ENCODE measurements around the gene LRP1B. TPM values are rescaled to one million over a fixed set of nuclear protein-coding genes. Genes with fewer than 3 reads are reported as not detected.
"Not testable (repeated sequence)": the region's sequence is repeated elsewhere in the genome, so short reads cannot be mapped to it uniquely, and the experiment has no call there.

The LRP1B gene
- total RNA-seq, 1 donor from 2014 or later = 0.25 TPM

- Mint-ChIP-seq H3K9me3 (ENCODE audit: low read depth) (no peaks in the 10 kb centered on the region), H3K4me1 (ENCODE audit: low read depth) (peaks cover 3% of the 10 kb centered on the region), H3K27me3 (ENCODE audit: low read depth) (no peaks in the 10 kb centered on the region), H3K27ac (ENCODE audit: unreplicated experiment) (no peak overlapping the region), H3K36me3 (ENCODE audit: low read depth) (no peaks in the 10 kb centered on the region), H3K4me3 (ENCODE audit: unreplicated experiment) (no peak overlapping the region)
- DNase-seq (ENCODE audit: low spot score) = no peak
- no peak for TF ChIP-seq CTCF (IDR thresholded peaks at IDR 0.05)
These were observed 1579.5 kb downstream of the LRP1B start for GRCh38 chr2:140551287-140551686.

GRCh38 chr2:140550821-140551220, 1580.0 kb downstream of the LRP1B start:
- H3K27me3 Mint-ChIP-seq (ENCODE audit: low read depth) = no peaks in the 10 kb centered on the region
- no peaks in the 10 kb centered on the region for H3K9me3 Mint-ChIP-seq (ENCODE audit: low read depth)
- H3K36me3 Mint-ChIP-seq (ENCODE audit: low read depth) = no peaks in the 10 kb centered on the region
- H3K4me1 Mint-ChIP-seq (ENCODE audit: low read depth) = peaks cover 3% of the 10 kb centered on the region
- no peak overlapping the region for H3K4me3 Mint-ChIP-seq (ENCODE audit: unreplicated experiment)
- H3K27ac Mint-ChIP-seq (ENCODE audit: unreplicated experiment) = no peak overlapping the region
- no peak for DNase-seq (ENCODE audit: low spot score)
- TF ChIP-seq CTCF (IDR thresholded peaks at IDR 0.05) = no peak

- DNase-seq (ENCODE audit: low spot score); H3K36me3 Mint-ChIP-seq (ENCODE audit: low read depth); H3K27ac Mint-ChIP-seq (ENCODE audit: unreplicated experiment); H3K9me3 Mint-ChIP-seq (ENCODE audit: low read depth); H3K27me3 Mint-ChIP-seq (ENCODE audit: low read depth); H3K4me3 Mint-ChIP-seq (ENCODE audit: unreplicated experiment); H3K4me1 Mint-ChIP-seq (ENCODE audit: low read depth): not testable (repeated sequence)
These were observed 1586.0 kb downstream of the LRP1B start for GRCh38 chr2:140544769-140545168.

GRCh38 chr2:140542627-140543026, 1588.2 kb downstream of the LRP1B start:
- Mint-ChIP-seq H3K9me3 (ENCODE audit: low read depth) (no peaks in the 10 kb centered on the region), H3K27me3 (ENCODE audit: low read depth) (no peaks in the 10 kb centered on the region), H3K27ac (ENCODE audit: unreplicated experiment) (no peak overlapping the region), H3K4me3 (ENCODE audit: unreplicated experiment) (no peak overlapping the region), H3K36me3 (ENCODE audit: low read depth) (no peaks in the 10 kb centered on the region), H3K4me1 (ENCODE audit: low read depth) (no peaks in the 10 kb centered on the region)
- no peak for TF ChIP-seq CTCF (IDR thresholded peaks at IDR 0.05)
- no peak for DNase-seq (ENCODE audit: low spot score)

- H3K4me3 Mint-ChIP-seq (ENCODE audit: unreplicated experiment) = no peak overlapping the region
- H3K36me3 Mint-ChIP-seq (ENCODE audit: low read depth) = no peaks in the 10 kb centered on the region
- H3K9me3 Mint-ChIP-seq (ENCODE audit: low read depth) = no peaks in the 10 kb centered on the region
- no peak for DNase-seq (ENCODE audit: low spot score)
- H3K27me3 Mint-ChIP-seq (ENCODE audit: low read depth) = no peaks in the 10 kb centered on the region
- H3K4me1 Mint-ChIP-seq (ENCODE audit: low read depth) = no peaks in the 10 kb centered on the region
- no peak overlapping the region for H3K27ac Mint-ChIP-seq (ENCODE audit: unreplicated experiment)
- no peak for TF ChIP-seq CTCF (IDR thresholded peaks at IDR 0.05)
These were observed 1591.5 kb downstream of the LRP1B start for GRCh38 chr2:140539242-140539875.

GRCh38 chr2:140529706-140530105, 1601.1 kb downstream of the LRP1B start:
- DNase-seq (ENCODE audit: low spot score) = no peak
- Mint-ChIP-seq H3K36me3 (ENCODE audit: low read depth) (no peaks in the 10 kb centered on the region), H3K4me1 (ENCODE audit: low read depth) (no peaks in the 10 kb centered on the region), H3K27ac (ENCODE audit: unreplicated experiment) (no peak overlapping the region), H3K9me3 (ENCODE audit: low read depth) (no peaks in the 10 kb centered on the region), H3K27me3 (ENCODE audit: low read depth) (peaks cover 2% of the 10 kb centered on the region), H3K4me3 (ENCODE audit: unreplicated experiment) (no peak overlapping the region)
- no peak for TF ChIP-seq CTCF (IDR thresholded peaks at IDR 0.05)
